HUES48 (cell line): ENCODE data around the gene POLE.

Source experiments
- H3K27ac ChIP-seq: one replicate; pipeline ENCODE4 v1.7.0; 2013; ENCODE audit warnings: low read depth, low read length, inconsistent platforms
- H3K27me3 ChIP-seq: 2 replicates; pipeline ENCODE4 v1.6.1; 2013; ENCODE audit warnings: mild to moderate bottlenecking, low read length; ENCODE audit not compliant: control insufficient read depth, insufficient read depth
- H3K36me3 ChIP-seq: 2 replicates; pipeline ENCODE4 v1.6.1; 2013; ENCODE audit warnings: low read length; ENCODE audit not compliant: control insufficient read depth, insufficient read depth
- H3K4me1 ChIP-seq: 2 replicates; pipeline ENCODE4 v1.6.1; 2013; ENCODE audit warnings: mild to moderate bottlenecking, low read length; ENCODE audit not compliant: control insufficient read depth, insufficient read depth
- H3K4me3 ChIP-seq: 2 replicates; pipeline ENCODE4 v1.5.1; 2013; ENCODE audit warnings: mild to moderate bottlenecking, low read depth, low read length
- H3K9ac ChIP-seq: 2 replicates; pipeline ENCODE4 v1.6.1; 2013; ENCODE audit warnings: mild to moderate bottlenecking, low read depth, low read length, moderate library complexity
- H3K9me3 ChIP-seq: 2 replicates; pipeline ENCODE4 v1.6.1; 2013; ENCODE audit warnings: low read length; ENCODE audit not compliant: control insufficient read depth, insufficient read depth

The POLE gene

DNA sequence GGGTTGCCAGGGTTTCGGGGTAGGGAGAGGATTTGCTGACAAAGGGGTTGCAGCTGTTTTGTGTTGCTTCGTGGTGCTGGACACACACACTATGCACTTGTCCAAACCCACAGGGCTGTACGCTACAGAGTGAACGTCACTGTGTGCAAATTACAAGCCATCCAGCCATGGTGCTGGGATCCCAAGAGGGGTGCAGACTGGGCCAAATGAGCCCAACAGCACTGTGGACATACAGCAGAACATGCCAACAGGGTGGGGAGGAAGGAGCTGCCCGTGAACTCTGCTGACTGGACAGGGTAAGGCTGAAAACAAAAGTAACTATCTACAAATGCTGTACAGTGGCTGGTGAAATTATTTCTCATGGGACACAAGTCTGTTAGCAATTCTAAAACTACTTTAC is 25.2 kb downstream of the POLE start:
- Histone ChIP-seq H3K4me1 (no peaks in the 10 kb centered on the region), H3K27me3 (no peaks in the 10 kb centered on the region), H3K27ac (no peak overlapping the region), H3K9ac (no peak overlapping the region), H3K36me3 (peaks cover 100% of the 10 kb centered on the region), H3K9me3 (no peaks in the 10 kb centered on the region), H3K4me3 (no peak overlapping the region)

DNA sequence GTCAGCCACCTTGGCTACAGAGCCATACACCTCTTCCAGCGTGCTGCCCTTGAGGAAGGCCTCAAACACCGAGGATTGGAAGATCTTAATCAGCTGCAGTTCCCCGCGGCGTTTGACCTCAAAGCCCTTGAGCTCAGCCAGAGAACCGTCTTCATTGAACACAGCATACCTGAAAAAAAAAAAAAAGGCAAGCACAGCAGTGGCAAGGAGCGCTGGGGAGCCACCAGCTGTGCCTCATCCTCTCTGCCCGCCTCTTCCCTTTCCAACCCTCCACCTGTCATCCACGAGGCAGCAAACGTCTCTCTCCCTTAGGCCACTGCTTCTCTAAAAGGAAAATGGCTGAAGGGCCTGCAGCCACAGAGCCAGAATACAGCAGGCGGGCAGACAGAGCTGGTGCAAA is 26.1 kb downstream of the POLE start:
- no peak overlapping the region for H3K4me3 ChIP-seq
- peaks cover 98% of the 10 kb centered on the region for H3K36me3 ChIP-seq
- H3K27me3 ChIP-seq: no peaks in the 10 kb centered on the region
- no peaks in the 10 kb centered on the region for H3K9me3 ChIP-seq
- H3K4me1 ChIP-seq: no peaks in the 10 kb centered on the region
- no peak overlapping the region for H3K27ac ChIP-seq
- H3K9ac ChIP-seq: no peak overlapping the region

DNA sequence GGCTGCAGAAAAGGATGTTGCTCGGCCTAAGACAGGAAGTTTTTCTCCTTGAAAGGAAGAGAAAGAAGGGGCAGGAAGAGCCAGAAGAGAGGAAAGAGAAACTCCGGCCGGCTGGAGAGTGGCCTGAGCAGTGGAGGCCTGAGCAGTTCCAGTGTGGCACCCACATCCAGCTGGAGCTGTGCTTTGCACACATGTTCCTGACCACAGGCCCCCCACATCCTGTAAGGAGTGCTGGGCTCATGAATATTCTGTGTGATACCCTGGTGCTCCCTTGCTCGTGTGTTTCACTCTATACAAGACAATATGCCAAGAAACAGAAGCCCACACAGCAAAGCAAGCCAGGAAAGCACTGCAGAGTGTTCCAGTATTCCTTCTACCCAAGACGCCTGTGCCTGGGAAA is 27.1 kb downstream of the POLE start:
- Histone ChIP-seq H3K4me1 (no peaks in the 10 kb centered on the region), H3K27me3 (no peaks in the 10 kb centered on the region), H3K4me3 (no peak overlapping the region), H3K36me3 (peaks cover 98% of the 10 kb centered on the region), H3K9ac (no peak overlapping the region), H3K9me3 (no peaks in the 10 kb centered on the region), H3K27ac (no peak overlapping the region)

DNA sequence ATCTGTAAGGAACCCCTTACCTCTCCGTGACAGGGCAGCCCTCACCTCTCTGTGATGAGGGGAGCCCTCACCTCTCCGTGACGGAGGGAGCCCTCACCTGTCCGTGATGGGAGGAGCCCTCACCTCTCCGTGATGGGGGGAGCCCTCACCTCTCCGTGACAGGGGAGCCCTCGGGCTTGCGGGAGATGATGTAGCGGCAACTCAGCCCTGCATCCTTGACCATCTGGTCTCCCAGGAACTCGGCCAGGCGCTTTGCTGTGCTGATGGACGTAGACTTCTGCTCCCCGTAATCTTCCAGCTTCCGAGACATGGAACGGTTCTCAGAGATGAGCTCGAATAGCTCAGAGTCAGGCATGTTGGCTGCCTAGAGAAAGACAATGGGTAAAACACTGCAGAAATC is 28.0 kb downstream of the POLE start:
- Histone ChIP-seq H3K27ac (no peak overlapping the region), H3K4me3 (no peak overlapping the region), H3K9ac (no peak overlapping the region), H3K9me3 (no peaks in the 10 kb centered on the region), H3K36me3 (peaks cover 98% of the 10 kb centered on the region), H3K27me3 (no peaks in the 10 kb centered on the region), H3K4me1 (no peaks in the 10 kb centered on the region)

DNA sequence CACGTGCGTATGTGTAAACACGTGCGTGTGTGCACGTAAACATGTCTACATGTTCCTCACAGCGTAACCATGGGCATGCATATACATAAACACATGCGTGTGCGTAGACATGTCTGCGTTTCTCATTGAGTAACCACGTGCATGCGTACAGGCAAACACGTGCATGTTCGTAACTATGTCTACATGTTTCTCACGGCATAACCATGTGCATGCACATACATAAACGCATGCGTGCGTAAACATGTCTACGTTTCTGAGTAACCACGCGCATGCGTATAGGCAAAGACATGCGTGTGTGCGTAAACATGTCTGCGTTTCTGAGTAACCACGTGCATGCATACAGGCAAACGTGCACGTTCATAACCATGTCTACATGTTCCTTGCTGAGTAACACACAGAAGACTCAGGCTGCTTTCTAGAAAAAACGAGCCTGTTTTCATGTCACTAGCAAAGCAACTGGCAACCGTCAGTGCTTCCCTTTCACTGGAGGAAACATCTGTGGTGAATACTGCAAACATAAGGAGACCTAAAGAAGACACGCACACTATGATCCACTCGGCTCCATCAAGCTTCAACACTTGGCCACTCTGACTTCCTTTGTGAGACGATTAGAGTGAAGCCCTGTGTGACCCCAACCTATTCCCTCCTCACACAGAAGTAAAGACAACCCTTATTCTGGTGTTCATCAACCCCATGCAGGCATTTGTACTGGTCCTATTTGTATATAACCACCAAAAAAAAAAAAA is 28.8 kb downstream of the POLE start:
- Histone ChIP-seq H3K27ac (no peak overlapping the region), H3K9ac (no peak overlapping the region), H3K36me3 (peaks cover 98% of the 10 kb centered on the region), H3K4me1 (no peaks in the 10 kb centered on the region), H3K4me3 (no peak overlapping the region), H3K9me3 (no peaks in the 10 kb centered on the region), H3K27me3 (no peaks in the 10 kb centered on the region)

DNA sequence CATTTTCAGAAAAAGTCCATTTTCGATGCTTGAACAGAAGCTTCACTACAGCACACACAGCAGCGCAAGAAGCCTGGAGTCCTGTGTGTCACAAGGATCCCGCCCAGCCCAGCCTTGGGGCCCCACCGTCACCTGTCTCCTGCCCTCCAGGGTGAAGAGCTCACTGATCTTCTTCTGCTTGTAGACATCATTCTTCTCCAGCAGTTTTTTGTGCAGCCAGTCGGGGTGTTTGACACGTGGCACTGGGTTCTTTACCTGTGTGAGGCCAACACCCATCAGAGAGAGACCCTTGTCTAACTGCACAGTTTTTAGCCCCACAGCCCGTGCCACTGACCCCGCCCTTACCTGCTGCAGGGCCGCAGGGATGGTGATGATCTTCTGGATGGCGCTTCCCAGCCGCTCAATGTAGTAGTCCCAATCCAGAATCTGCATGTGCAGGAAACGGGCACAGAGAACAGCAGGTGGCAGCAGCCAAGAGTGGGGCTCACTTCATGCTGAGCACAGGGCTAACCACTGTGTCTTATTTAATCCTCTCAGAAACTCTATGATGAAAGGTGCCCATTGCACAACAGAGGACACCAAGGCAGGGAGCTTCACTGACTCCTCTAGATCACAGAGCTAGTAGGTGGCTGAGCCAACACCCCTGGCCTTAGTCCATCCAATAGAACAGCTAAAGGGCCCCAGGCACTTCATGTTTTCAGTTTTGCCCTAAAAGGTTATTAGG is 30.0 kb downstream of the POLE start:
- Histone ChIP-seq H3K9me3 (no peaks in the 10 kb centered on the region), H3K4me3 (no peak overlapping the region), H3K27me3 (no peaks in the 10 kb centered on the region), H3K27ac (no peak overlapping the region), H3K4me1 (no peaks in the 10 kb centered on the region), H3K36me3 (peaks cover 98% of the 10 kb centered on the region), H3K9ac (no peak overlapping the region)

DNA sequence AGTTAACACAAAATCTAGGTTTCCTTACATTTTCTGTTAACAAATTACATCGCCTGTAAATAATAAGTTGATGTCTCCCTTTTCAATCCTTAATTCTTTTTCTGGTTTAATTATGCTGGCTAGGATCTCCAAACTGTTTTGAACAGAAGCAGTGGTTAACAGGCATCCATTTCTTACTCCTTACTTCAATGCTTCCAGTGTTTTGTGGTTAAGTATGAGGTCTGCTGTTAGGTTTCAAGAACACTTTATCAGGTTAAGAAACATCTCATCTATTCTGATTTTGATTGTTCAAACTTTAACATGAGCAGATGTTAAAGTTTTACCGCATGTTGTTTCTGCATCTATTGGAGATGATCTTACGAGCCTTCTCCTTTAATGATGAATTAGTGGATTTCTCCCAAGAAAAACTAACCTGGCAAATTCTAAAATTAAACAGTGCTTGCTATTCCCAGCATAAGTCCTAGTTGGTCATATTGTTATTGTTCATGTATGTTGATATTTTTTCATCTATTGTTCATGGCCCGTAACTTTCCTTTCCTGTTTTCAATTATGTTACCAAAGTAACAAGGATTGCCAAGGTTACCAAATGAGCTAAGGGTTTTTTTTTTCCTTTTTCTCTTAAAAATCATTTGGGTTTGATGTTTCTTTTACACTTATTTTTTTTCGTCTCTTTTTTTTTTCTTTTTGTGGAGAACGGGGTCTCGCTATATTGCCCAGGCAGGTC is 33.4 kb downstream of the POLE start:
- Histone ChIP-seq H3K27me3 (no peaks in the 10 kb centered on the region), H3K9ac (no peak overlapping the region), H3K36me3 (peaks cover 97% of the 10 kb centered on the region), H3K9me3 (no peaks in the 10 kb centered on the region), H3K27ac (no peak overlapping the region), H3K4me3 (no peak overlapping the region), H3K4me1 (no peaks in the 10 kb centered on the region)

DNA sequence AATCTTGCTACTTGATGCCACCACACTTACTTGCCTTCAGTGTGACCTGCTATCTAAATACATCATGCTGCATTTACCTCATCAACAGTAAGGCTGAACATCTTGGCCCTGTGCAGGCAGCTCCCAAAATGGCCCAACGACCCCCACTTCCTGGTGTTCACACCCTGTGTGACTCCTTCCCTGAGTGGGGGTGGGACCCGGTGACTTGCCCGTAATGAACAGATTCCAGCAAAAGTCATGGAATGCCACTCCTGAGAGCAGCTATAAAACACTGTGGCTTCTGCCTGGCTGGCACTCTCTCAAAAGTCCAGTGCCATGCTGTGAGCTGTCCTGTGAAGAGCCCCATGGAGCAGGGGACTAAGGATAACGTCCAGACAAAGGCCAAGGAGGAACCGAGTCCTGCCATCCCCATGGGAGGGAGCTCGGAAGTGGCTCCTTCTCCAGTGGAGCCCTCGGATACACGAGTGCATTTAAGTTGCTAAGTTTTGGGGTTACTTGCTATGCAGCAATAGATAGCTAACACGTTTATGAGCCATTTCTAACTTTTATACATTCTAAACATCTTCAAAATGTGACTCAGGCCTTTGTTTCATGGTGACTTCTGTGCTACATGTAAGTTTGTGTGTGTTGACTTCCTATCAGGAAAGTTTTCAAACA is 35.6 kb downstream of the POLE start:
- H3K27ac ChIP-seq: no peak overlapping the region

DNA sequence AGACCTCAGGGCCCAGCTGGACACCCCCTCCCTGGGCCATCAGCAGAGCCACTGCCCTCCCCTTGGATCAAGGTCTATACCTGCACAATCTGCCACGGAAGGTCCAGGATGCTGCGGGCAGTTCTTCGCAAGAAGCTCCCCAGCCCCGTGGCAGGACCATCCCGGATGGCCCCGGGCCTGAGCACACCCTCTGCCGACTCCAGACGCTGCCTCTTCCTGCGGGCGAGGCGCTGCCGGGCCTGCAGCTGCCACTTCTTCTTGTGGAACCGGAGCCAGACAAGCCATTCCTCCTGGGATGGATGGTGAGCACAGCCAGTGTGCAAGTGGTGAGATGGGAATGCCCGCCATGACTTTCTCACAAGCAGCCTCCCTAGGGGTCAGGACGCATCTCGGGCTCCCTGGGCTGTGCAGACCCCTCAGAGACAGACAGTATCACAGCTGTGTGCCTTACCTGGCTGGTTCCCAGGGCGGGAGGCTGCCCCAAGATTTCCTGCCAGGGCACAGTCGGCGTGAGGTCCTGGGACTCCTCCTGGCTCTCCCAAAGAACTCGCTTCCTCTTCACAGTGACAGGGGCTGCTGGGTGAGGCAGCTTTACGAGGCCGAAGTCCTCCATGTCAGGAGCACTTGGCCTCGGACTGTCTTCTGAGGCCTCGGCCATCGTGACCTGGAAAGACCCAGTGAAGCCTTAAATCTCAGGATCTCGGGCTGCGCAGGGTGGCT is 37.8 kb downstream of the POLE start:
- peaks cover 92% of the 10 kb centered on the region for H3K36me3 ChIP-seq
- no peaks in the 10 kb centered on the region for H3K9me3 ChIP-seq
- no peaks in the 10 kb centered on the region for H3K27me3 ChIP-seq
- no peak overlapping the region for H3K27ac ChIP-seq
- no peak overlapping the region for H3K4me3 ChIP-seq
- no peak overlapping the region for H3K9ac ChIP-seq
- H3K4me1 ChIP-seq: no peaks in the 10 kb centered on the region

More for the DNA sequence above, 35.6 kb downstream of the POLE start:
- Histone ChIP-seq H3K4me3 (no peak overlapping the region), H3K9ac (no peak overlapping the region), H3K36me3 (peaks cover 96% of the 10 kb centered on the region), H3K9me3 (no peaks in the 10 kb centered on the region), H3K4me1 (no peaks in the 10 kb centered on the region), H3K27me3 (no peaks in the 10 kb centered on the region)

DNA sequence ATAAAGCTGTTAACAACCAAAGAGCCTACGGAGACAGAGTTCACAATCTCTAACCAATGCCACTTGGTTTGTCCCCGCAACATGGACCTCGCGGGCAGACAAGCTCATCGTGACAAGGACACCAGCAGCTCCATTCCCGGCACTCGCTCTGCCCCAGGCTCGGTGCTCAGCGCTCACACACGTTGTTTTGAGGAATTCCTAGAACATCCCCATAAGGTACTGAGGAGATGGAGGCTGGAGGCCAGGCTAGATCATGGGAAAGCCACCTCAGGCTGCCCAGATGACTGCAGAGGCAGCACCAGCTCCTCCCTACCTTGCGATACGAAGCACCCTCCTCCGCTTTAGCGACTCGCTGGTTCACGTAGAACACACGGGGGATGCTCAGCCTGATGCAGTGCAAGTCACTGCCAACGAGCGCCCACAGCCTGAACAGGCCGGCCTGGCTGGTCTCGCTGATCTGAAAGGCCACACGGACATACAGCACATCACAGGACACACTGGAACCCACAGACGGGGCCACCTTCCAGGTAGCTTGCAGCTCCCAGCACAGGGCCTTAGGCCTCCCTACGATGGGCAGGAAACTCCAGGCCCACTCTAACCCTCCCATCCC is 38.4 kb downstream of the POLE start:
- Histone ChIP-seq H3K36me3 (peaks cover 93% of the 10 kb centered on the region), H3K4me1 (no peaks in the 10 kb centered on the region), H3K27ac (no peak overlapping the region), H3K27me3 (no peaks in the 10 kb centered on the region), H3K9ac (no peak overlapping the region), H3K4me3 (no peak overlapping the region), H3K9me3 (no peaks in the 10 kb centered on the region)
